Progenitor cell of endocrine pancreas (in vitro differentiated cells): ENCODE results near the gene RBM47. TPM values are rescaled to one million over a fixed set of nuclear protein-coding genes. Genes with fewer than 3 reads are reported as not detected.

Source experiments
- DNase-seq: peaks from one replicate; pipeline ENCODE4 v3.0.0; 2021; ENCODE audit warnings: low spot score; ENCODE audit not compliant: unreplicated experiment
- H3K27ac Mint-ChIP-seq: 2 replicates; pipeline ENCODE4 v1.8.0; 2021; ENCODE audit warnings: mild to moderate bottlenecking, moderate library complexity, mixed read lengths
- H3K27me3 Mint-ChIP-seq: 2 replicates; pipeline ENCODE4 v1.8.0; 2021; ENCODE audit warnings: mixed read lengths
- H3K36me3 Mint-ChIP-seq: 2 replicates; pipeline ENCODE4 v1.8.0; 2022; ENCODE audit warnings: mixed read lengths; ENCODE audit not compliant: insufficient read depth
- H3K4me1 Mint-ChIP-seq: 2 replicates; pipeline ENCODE4 v1.8.0; 2021; ENCODE audit warnings: low read depth, mixed read lengths
- H3K4me3 Mint-ChIP-seq: 2 replicates; pipeline ENCODE4 v1.8.0; 2021; ENCODE audit warnings: low read depth, mild to moderate bottlenecking, moderate library complexity, mixed read lengths
- H3K9me3 Mint-ChIP-seq: 2 replicates; pipeline ENCODE4 v1.8.0; 2021; ENCODE audit warnings: low read depth, mixed read lengths
- CTCF ChIP-seq: fragments of 200-600 bp; sonication (generic); IDR thresholded peaks from one replicate; pipeline ENCODE4 v1.5.0; 2021; ENCODE audit warnings: antibody characterized with exemption, mild to moderate bottlenecking; ENCODE audit not compliant: unreplicated experiment
- total RNA-seq: library from RNA; stranded (reverse); gene quantifications from 2 replicates; pipeline ENCODE4 v1.2.1, GENCODE V29; 2021

Gene RBM47
- total RNA-seq, 1 donor from 2014 or later, result 64.8 TPM

GRCh38 chr4:40480291-40480690, 149.4 kb downstream of the RBM47 start:
- TF ChIP-seq CTCF, result no peak
- Mint-ChIP-seq H3K9me3 (no peaks in the 10 kb centered on the region), H3K27me3 (no peaks in the 10 kb centered on the region), H3K36me3 (peaks cover 10% of the 10 kb centered on the region), H3K27ac (no peak overlapping the region), H3K4me1 (peaks cover 50% of the 10 kb centered on the region), H3K4me3 (no peak overlapping the region)
- DNase-seq, result no peak

- Mint-ChIP-seq H3K27ac (no peak overlapping the region), H3K27me3 (no peaks in the 10 kb centered on the region), H3K36me3 (peaks cover 10% of the 10 kb centered on the region), H3K4me1 (peaks cover 45% of the 10 kb centered on the region), H3K4me3 (no peak overlapping the region), H3K9me3 (no peaks in the 10 kb centered on the region)
- no peak for DNase-seq
- TF ChIP-seq CTCF, result no peak
These were observed 150.3 kb downstream of the RBM47 start for GRCh38 chr4:40479378-40479777.

- Mint-ChIP-seq H3K4me3 (peak overlapping the region; percentile 1), H3K9me3 (no peaks in the 10 kb centered on the region), H3K36me3 (peaks cover 13% of the 10 kb centered on the region), H3K27me3 (no peaks in the 10 kb centered on the region), H3K27ac (peak overlapping the region; percentile 85), H3K4me1 (peaks cover 48% of the 10 kb centered on the region)
- DNase-seq, result no peak
- TF ChIP-seq CTCF, result no peak
These were observed 154.1 kb downstream of the RBM47 start for GRCh38 chr4:40475609-40476008.

GRCh38 chr4:40473578-40474388, 155.9 kb downstream of the RBM47 start:
- no peak for TF ChIP-seq CTCF
- H3K4me1 Mint-ChIP-seq, result peaks cover 45% of the 10 kb centered on the region
- peaks cover 13% of the 10 kb centered on the region for H3K36me3 Mint-ChIP-seq
- peak overlapping the region; percentile 95 for H3K27ac Mint-ChIP-seq
- peak overlapping the region; percentile 71 for H3K4me3 Mint-ChIP-seq
- no peak for DNase-seq
- no peaks in the 10 kb centered on the region for H3K9me3 Mint-ChIP-seq
- H3K27me3 Mint-ChIP-seq, result no peaks in the 10 kb centered on the region

- DNase-seq, result no peak
- Mint-ChIP-seq H3K36me3 (peaks cover 11% of the 10 kb centered on the region), H3K27ac (no peak overlapping the region), H3K9me3 (no peaks in the 10 kb centered on the region), H3K4me1 (peaks cover 42% of the 10 kb centered on the region), H3K4me3 (no peak overlapping the region), H3K27me3 (no peaks in the 10 kb centered on the region)
- TF ChIP-seq CTCF, result no peak
These were observed 157.7 kb downstream of the RBM47 start for GRCh38 chr4:40471923-40472322.
